Adrenal gland (tissue), 12 donors: ENCODE data around the gene RWDD4. TPM values are rescaled to one million over a fixed set of nuclear protein-coding genes. Genes with fewer than 3 reads are reported as not detected.
A peak's percentile ranks its signal among the peaks of the same experiment; 100 is the strongest.

Experiments used
- DNase-seq, 7 donors: peaks; one replicate each; pipeline ENCODE4 v3.0.0-alpha.2; 2019 to 2020
- H3K27ac ChIP-seq, 5 donors: fragments of 200-600 bp; sonication (generic) in 4 of 5; 1 replicate in 3 of 5; 2 replicates in 2 of 5; pipeline versions ENCODE4 v1.5.1 to v1.8.0; 2016 to 2020; ENCODE audit warnings: mild to moderate bottlenecking in 1 of 5
- H3K27me3 ChIP-seq: fragments of 200-600 bp; 2 replicates; pipeline ENCODE4 v1.8.0; 2021
- H3K36me3 ChIP-seq, 2 donors: fragments of 200-600 bp; replicated peaks in 1 of 2; 1 replicate in 1 of 2; 2 replicates in 1 of 2; pipeline versions ENCODE4 v1.5.1 to v1.8.0; 2018 to 2022
- H3K4me1 ChIP-seq, 2 donors: fragments of 200-600 bp; replicated peaks in 1 of 2; 1 replicate in 1 of 2; 2 replicates in 1 of 2; pipeline versions ENCODE4 v1.5.1 to v1.8.0; 2018 to 2021
- H3K4me3 ChIP-seq, 4 donors: fragments of 200-600 bp; sonication (generic) in 3 of 4; one replicate each; pipeline ENCODE4 v1.5.1; 2016 to 2018
- H3K9me3 ChIP-seq, 3 donors: fragments of 200-600 bp; sonication (generic) in 1 of 3; replicated peaks in 1 of 3; 1 replicate in 2 of 3; 2 replicates in 1 of 3; pipeline versions ENCODE4 v1.5.1 to v1.8.0; 2016 to 2021
- CTCF ChIP-seq, 6 experiments: fragments of 450-650 bp in 4 of 6; fragments of 200-600 bp in 2 of 6; sonication (generic) in 1 of 6; IDR thresholded peaks; 1 replicate in 5 of 6; 2 replicates in 1 of 6; pipeline versions ENCODE4 v1.5.1 to v1.8.0; 2016 to 2021; ENCODE audit warnings: antibody characterized with exemption in 6 of 6, mild to moderate bottlenecking in 2 of 6, moderate library complexity in 1 of 6
- POLR2A ChIP-seq, 2 donors: fragments of 450-650 bp; IDR thresholded peaks; one replicate each; pipeline ENCODE4 v1.6.1; 2017; ENCODE audit warnings: antibody characterized with exemption in 2 of 2, mild to moderate bottlenecking in 2 of 2, moderate library complexity in 1 of 2
- WGBS, 4 donors: extraction: QIAGEN DNeasy Blood & Tissue Kit in 2 of 4; methylation state at CpG; one replicate each; pipeline versions ENCODE4 v1.1.5 to v1.1.7; 2013 to 2017; 5-methylcytosine and 5-hydroxymethylcytosine counted together
- intact Hi-C, 2 donors: fragments of 100-400 bp; cut with DNase I; formaldehyde crosslinking; loops; one replicate each; pipeline versions ENCODE4 v1.14.1 to v1.15.0; 2022 to 2023
- polyA plus RNA-seq, 3 donors: library from polyadenylated mRNA; stranded (reverse); fragments of 200-250 nt in 2 of 3; fragments of 350-450 nt in 1 of 3; fragmentation: Illumina TruSeq in 1 of 3; extraction: RNeasy Lipid Tissue Mini Kit (QIAGEN cat#74804) in 1 of 3; gene quantifications; one replicate each; pipeline ENCODE4 v1.2.3, GENCODE V29; 2013 to 2014
- total RNA-seq, 9 donors: library from RNA; depleted of rRNA in 4 of 9; stranded (reverse); fragments of >200 nt in 4 of 9; fragments of 120-200 nt in 1 of 9; fragmentation: NEBNext Ultra II Directional in 1 of 9; extraction: Animal tissue kit (Norgen Biotek cat#: 25700) in 1 of 9; gene quantifications; one replicate each; pipeline versions ENCODE4 v1.1.0 to v1.2.4, GENCODE V29; 2013 to 2023
- donor health status: healthy with polysubstance abuse.
- donor health status: Bipolar disorder and iron deficiency.
- donor health status: DM: yes; HTN: yes; CAD: no.
- donor health status: DM: no; HTN: no; CAD: no.
- donor health status: DM: no; HTN: no; CAD: no.
- donor health status: DM: yes; HTN: yes; CAD: no.

RWDD4 gene
- total and polyA plus RNA-seq, 12 donors = 27.0 to 157 (median 58.7) TPM

GRCh38 chr4:183617075-183617474 lies 41.9 kb downstream of the RWDD4 start:
- H3K27ac ChIP-seq = peak overlapping the region in 4 of 5 donors; percentile 39 to 90 (median 75)
- no peak for DNase-seq
- TF ChIP-seq CTCF (IDR thresholded peaks at IDR 0.05) (no peak), POLR2A (IDR thresholded peaks at IDR 0.05) (no peak)
- peaks cover 37 to 41% of the 10 kb centered on the region in 2 donors for H3K4me1 ChIP-seq
- H3K27me3 ChIP-seq = no peaks in the 10 kb centered on the region
- no peaks in the 10 kb centered on the region for H3K9me3 ChIP-seq
- 95 to 100% (median 98%) methylated on average over 2 of the region's 2 CpGs for WGBS, 4 donors
- no peaks in the 10 kb centered on the region for H3K36me3 ChIP-seq
- intact Hi-C loops = no loop called here
- H3K4me3 ChIP-seq = no peak overlapping the region

DNA sequence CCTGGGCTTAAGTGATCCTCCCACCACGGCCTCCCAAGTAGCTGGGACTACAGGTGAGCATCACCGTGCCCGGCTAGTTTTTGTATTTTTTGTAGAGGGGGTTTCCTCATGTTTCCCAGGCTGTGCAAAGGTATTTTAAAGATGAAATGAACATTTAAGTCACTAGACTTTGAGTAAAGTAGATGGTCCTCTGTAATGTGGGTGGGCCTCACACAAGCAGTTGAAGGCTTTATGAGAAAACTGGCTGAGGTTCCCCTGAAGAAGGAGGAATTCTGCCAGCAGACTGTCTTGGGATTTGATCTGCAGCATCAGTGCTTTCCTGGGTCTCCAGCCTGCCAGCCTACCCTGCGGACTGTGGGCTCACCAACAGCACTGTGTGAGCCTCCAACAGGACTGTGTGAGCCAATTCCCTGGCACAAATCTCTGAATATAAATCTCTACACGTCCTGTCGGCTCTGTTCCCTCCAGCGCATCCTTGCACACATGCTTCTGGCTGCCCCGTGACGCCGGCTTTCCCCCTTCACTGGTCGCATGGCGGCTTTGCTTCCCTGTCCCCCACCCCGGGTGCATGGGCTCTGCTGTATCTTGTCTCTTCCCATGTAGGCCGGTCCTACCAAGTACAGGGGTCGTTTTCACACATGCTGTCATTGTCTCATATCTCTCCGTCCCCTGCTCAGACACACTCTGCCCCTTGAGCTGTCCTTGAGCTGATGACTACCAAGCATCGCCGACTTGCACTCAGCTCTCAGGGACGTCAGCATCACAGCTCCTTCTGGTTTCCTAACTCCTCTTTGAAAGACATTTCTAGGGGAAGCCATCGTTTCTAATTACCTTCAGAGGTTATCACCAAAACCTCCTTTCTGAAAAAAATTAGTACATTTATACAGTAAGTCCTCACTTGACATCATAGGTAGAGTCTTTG lies 46.4 kb downstream of the RWDD4 start:
- Histone ChIP-seq H3K4me1 (peaks cover 2 to 21% of the 10 kb centered on the region in 2 donors), H3K27ac (peak overlapping the region in 3 of 5 donors; percentile 30 to 79 (median 73)), H3K27me3 (no peaks in the 10 kb centered on the region), H3K4me3 (peak overlapping the region in 1 of 4 donors; percentile 2), H3K9me3 (no peaks in the 10 kb centered on the region), H3K36me3 (no peaks in the 10 kb centered on the region)
- DNase-seq = peak in 4 of 7 donors; percentile 36 to 63 (median 52)
- intact Hi-C loops = no loop called here
- TF ChIP-seq POLR2A (IDR thresholded peaks at IDR 0.05) = no peak
- no peak for TF ChIP-seq CTCF (IDR thresholded peaks at IDR 0.05)
- 60 to 70% (median 62%) methylated on average over 19 to 20 of the region's 20 CpGs for WGBS, 4 donors

GRCh38 chr4:183611210-183611830 lies 47.7 kb downstream of the RWDD4 start:
- WGBS, 4 donors = 87 to 94% (median 91%) methylated on average over 14 to 15 of the region's 15 CpGs
- Histone ChIP-seq H3K36me3 (no peaks in the 10 kb centered on the region), H3K9me3 (no peaks in the 10 kb centered on the region), H3K4me1 (peaks cover 0 to 19% of the 10 kb centered on the region in 2 donors), H3K4me3 (no peak overlapping the region), H3K27me3 (no peaks in the 10 kb centered on the region), H3K27ac (peak overlapping the region in 3 of 5 donors; percentile 8 to 71 (median 22))
- intact Hi-C loops = no loop called here
- TF ChIP-seq CTCF (IDR thresholded peaks at IDR 0.05) = no peak
- TF ChIP-seq POLR2A (IDR thresholded peaks at IDR 0.05) = no peak
- DNase-seq = no peak

DNA sequence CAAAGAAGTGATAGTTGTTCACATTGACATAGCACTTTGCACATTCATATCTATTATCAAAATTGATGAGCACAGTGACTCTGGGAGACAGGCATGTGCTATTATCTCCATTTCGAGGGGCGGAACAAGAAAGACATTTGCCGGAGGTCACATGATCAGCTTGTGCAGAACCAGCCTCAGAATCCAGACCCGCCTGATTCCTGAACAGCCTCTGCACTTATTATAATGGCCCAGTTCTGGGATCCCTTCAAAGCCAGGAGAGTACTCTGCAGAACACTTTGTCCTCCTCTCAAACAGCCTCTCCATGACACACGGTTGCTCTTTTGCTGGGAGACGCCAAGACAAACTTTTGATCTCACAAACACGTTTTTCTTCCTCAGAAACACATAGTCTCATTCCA lies 48.4 kb downstream of the RWDD4 start:
- no peak overlapping the region for H3K4me3 ChIP-seq
- H3K36me3 ChIP-seq = no peaks in the 10 kb centered on the region
- peak overlapping the region in 3 of 5 donors; percentile 8 to 71 (median 22) for H3K27ac ChIP-seq
- no peaks in the 10 kb centered on the region for H3K9me3 ChIP-seq
- H3K4me1 ChIP-seq = peaks cover 0 to 19% of the 10 kb centered on the region in 2 donors
- intact Hi-C loops = no loop called here
- 32 to 53% (median 41%) methylated on average over 7 of the region's 7 CpGs for WGBS, 4 donors
- no peak for DNase-seq
- no peaks in the 10 kb centered on the region for H3K27me3 ChIP-seq
- TF ChIP-seq CTCF (IDR thresholded peaks at IDR 0.05) = no peak
- no peak for TF ChIP-seq POLR2A (IDR thresholded peaks at IDR 0.05)
